Rectal smooth muscle tissue (tissue), 1 donor: ENCODE results near the gene CHRM1.
"Not testable (repeated sequence)": the region's sequence is repeated elsewhere in the genome, so short reads cannot be mapped to it uniquely, and the experiment has no call there.

ENCODE experiments used
- H3K27ac ChIP-seq: one replicate; pipeline ENCODE4 v1.7.0; 2013; ENCODE audit warnings: low read depth, low read length, inconsistent platforms
- H3K27me3 ChIP-seq: one replicate; pipeline ENCODE4 v1.7.0; 2013; ENCODE audit warnings: low read length; ENCODE audit not compliant: control insufficient read depth, insufficient read depth
- H3K36me3 ChIP-seq: one replicate; pipeline ENCODE4 v1.7.0; 2013; ENCODE audit warnings: low read length; ENCODE audit not compliant: control insufficient read depth, insufficient read depth
- H3K4me1 ChIP-seq: one replicate; pipeline ENCODE4 v1.7.0; 2013; ENCODE audit warnings: low read length; ENCODE audit not compliant: control insufficient read depth, insufficient read depth
- H3K4me3 ChIP-seq: one replicate; pipeline ENCODE4 v1.7.0; 2013; ENCODE audit warnings: low read length
- H3K9ac ChIP-seq: one replicate; pipeline ENCODE4 v1.7.0; 2013; ENCODE audit warnings: low read length

CHRM1 gene

GRCh38 chr11:62921201-62921572, at the start of gene CHRM1:
Gene CHRM1 (minus strand): TSS chr11:62921363. CDS start chr11:62911100, 10,263 bp downstream.
- H3K36me3 ChIP-seq, result no peaks in the 10 kb centered on the region
- H3K9ac ChIP-seq, result no peak within 1 kb of the TSS
- peaks cover 4% of the 10 kb centered on the region for H3K4me1 ChIP-seq
- H3K27ac ChIP-seq, result no peak within 1 kb of the TSS
- peak within 1 kb of the TSS; percentile 19 for H3K4me3 ChIP-seq
- peaks cover 33% of the 10 kb centered on the region for H3K27me3 ChIP-seq

- H3K9ac ChIP-seq, result no peak overlapping the region
- H3K27ac ChIP-seq, result no peak overlapping the region
- H3K4me3 ChIP-seq, result no peak overlapping the region
- no peaks in the 10 kb centered on the region for H3K27me3 ChIP-seq
- no peaks in the 10 kb centered on the region for H3K36me3 ChIP-seq
- no peaks in the 10 kb centered on the region for H3K4me1 ChIP-seq
Observed at GRCh38 chr11:62965574-62965973, 44.4 kb upstream of the CHRM1 start.

- H3K4me3 ChIP-seq, result no peak overlapping the region
- H3K27me3 ChIP-seq, result no peaks in the 10 kb centered on the region
- H3K36me3 ChIP-seq, result no peaks in the 10 kb centered on the region
- H3K27ac ChIP-seq, result no peak overlapping the region
- peaks cover 12% of the 10 kb centered on the region for H3K4me1 ChIP-seq
- no peak overlapping the region for H3K9ac ChIP-seq
Observed at GRCh38 chr11:62962391-62962790, 41.2 kb upstream of the CHRM1 start.

GRCh38 chr11:62961017-62961570, 39.9 kb upstream of the CHRM1 start:
- Histone ChIP-seq H3K27ac (no peak overlapping the region), H3K36me3 (no peaks in the 10 kb centered on the region), H3K9ac (no peak overlapping the region), H3K4me1 (peaks cover 12% of the 10 kb centered on the region), H3K4me3 (no peak overlapping the region), H3K27me3 (no peaks in the 10 kb centered on the region)

- Histone ChIP-seq H3K4me3 (no peak overlapping the region), H3K9ac (no peak overlapping the region), H3K27me3 (no peaks in the 10 kb centered on the region), H3K4me1 (peaks cover 12% of the 10 kb centered on the region), H3K36me3 (no peaks in the 10 kb centered on the region), H3K27ac (peak overlapping the region; percentile 53)
Observed at GRCh38 chr11:62959422-62959980, 38.3 kb upstream of the CHRM1 start.

- Histone ChIP-seq H3K4me1 (peaks cover 12% of the 10 kb centered on the region), H3K27me3 (no peaks in the 10 kb centered on the region), H3K36me3 (no peaks in the 10 kb centered on the region), H3K4me3 (no peak overlapping the region), H3K9ac (no peak overlapping the region), H3K27ac (peak overlapping the region; percentile 60)
Observed at GRCh38 chr11:62958547-62959421, 37.6 kb upstream of the CHRM1 start.

- Histone ChIP-seq H3K9ac (no peak overlapping the region), H3K27ac (no peak overlapping the region), H3K4me3 (no peak overlapping the region), H3K4me1 (peaks cover 12% of the 10 kb centered on the region), H3K36me3 (no peaks in the 10 kb centered on the region), H3K27me3 (no peaks in the 10 kb centered on the region)
Observed at GRCh38 chr11:62957147-62957546, 36.0 kb upstream of the CHRM1 start.

- Histone ChIP-seq H3K27ac (no peak overlapping the region), H3K4me3 (no peak overlapping the region), H3K27me3 (no peaks in the 10 kb centered on the region), H3K36me3 (no peaks in the 10 kb centered on the region), H3K4me1 (peaks cover 9% of the 10 kb centered on the region), H3K9ac (no peak overlapping the region)
Observed at GRCh38 chr11:62954478-62954877, 33.3 kb upstream of the CHRM1 start.

- H3K4me1 ChIP-seq, result peaks cover 4% of the 10 kb centered on the region
- H3K27ac ChIP-seq, result no peak overlapping the region
- H3K4me3 ChIP-seq, result no peak overlapping the region
- no peaks in the 10 kb centered on the region for H3K27me3 ChIP-seq
- no peaks in the 10 kb centered on the region for H3K36me3 ChIP-seq
- H3K9ac ChIP-seq, result no peak overlapping the region
Observed at GRCh38 chr11:62953811-62954210, 32.6 kb upstream of the CHRM1 start.

GRCh38 chr11:62948765-62949320, 27.7 kb upstream of the CHRM1 start:
- Histone ChIP-seq H3K36me3 (no peaks in the 10 kb centered on the region), H3K4me1 (no peaks in the 10 kb centered on the region), H3K27me3 (no peaks in the 10 kb centered on the region), H3K4me3 (no peak overlapping the region), H3K27ac (no peak overlapping the region), H3K9ac (no peak overlapping the region)

- H3K9ac ChIP-seq, H3K27ac ChIP-seq, H3K4me3 ChIP-seq, H3K27me3 ChIP-seq, H3K36me3 ChIP-seq, H3K4me1 ChIP-seq: not testable (repeated sequence)
Observed at GRCh38 chr11:62945538-62945937, 24.4 kb upstream of the CHRM1 start.

- not testable (repeated sequence) for H3K36me3 ChIP-seq, H3K27me3 ChIP-seq, H3K4me3 ChIP-seq, H3K9ac ChIP-seq, H3K4me1 ChIP-seq, H3K27ac ChIP-seq
Observed at GRCh38 chr11:62937528-62937927, 16.4 kb upstream of the CHRM1 start.
